GM12864 (cell line): ENCODE measurements around the gene EHD3.

Source experiments
- DNase-seq: peaks from one replicate; pipeline ENCODE4 v3.0.0-alpha.2; 2011; ENCODE audit warnings: low read depth
- H3K4me3 ChIP-seq: 2 replicates; pipeline ENCODE4 v1.5.1; 2011; ENCODE audit warnings: mild to moderate bottlenecking, low read depth, low read length, control low read depth
- TF ChIP-seq, protein P1 (sequence below): IDR thresholded peaks from 2 replicates; pipeline ENCODE4 v1.5.1; 2011; ENCODE audit warnings: low read depth, mild to moderate bottlenecking, moderate library complexity, low read length, control low read depth, inconsistent platforms; ENCODE audit errors: missing control alignments

The EHD3 gene

DNA sequence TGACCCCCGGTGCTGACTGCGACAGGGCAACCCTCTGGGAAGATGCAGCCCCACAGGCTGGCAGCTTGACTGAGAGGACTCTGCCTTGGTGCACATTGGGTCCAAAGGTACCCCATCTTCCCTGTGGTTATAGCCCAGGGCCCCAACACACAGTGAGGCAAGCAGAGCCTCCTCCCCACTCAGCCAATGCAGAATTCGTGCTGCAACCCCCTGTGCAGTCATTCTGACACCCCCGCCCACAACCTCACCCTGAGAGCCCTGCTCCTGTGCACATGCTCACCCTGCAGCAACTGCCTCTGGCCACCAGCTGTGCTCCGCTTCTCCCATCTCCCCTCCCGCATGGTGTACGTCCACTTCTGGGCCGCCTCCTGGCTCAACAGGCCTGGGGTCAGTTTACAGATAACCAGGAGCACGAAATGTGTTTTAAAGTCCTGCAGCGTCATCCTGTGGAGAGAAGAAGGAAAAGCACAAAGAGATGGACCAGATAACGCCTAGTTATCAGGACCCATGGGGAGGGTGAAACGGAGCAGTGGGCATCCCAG lies 41.0 kb upstream of the EHD3 start:
- TF ChIP-seq, protein P1, sequence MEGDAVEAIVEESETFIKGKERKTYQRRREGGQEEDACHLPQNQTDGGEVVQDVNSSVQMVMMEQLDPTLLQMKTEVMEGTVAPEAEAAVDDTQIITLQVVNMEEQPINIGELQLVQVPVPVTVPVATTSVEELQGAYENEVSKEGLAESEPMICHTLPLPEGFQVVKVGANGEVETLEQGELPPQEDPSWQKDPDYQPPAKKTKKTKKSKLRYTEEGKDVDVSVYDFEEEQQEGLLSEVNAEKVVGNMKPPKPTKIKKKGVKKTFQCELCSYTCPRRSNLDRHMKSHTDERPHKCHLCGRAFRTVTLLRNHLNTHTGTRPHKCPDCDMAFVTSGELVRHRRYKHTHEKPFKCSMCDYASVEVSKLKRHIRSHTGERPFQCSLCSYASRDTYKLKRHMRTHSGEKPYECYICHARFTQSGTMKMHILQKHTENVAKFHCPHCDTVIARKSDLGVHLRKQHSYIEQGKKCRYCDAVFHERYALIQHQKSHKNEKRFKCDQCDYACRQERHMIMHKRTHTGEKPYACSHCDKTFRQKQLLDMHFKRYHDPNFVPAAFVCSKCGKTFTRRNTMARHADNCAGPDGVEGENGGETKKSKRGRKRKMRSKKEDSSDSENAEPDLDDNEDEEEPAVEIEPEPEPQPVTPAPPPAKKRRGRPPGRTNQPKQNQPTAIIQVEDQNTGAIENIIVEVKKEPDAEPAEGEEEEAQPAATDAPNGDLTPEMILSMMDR: no peak
- H3K4me3 ChIP-seq: no peak overlapping the region
- no peak for DNase-seq

DNA sequence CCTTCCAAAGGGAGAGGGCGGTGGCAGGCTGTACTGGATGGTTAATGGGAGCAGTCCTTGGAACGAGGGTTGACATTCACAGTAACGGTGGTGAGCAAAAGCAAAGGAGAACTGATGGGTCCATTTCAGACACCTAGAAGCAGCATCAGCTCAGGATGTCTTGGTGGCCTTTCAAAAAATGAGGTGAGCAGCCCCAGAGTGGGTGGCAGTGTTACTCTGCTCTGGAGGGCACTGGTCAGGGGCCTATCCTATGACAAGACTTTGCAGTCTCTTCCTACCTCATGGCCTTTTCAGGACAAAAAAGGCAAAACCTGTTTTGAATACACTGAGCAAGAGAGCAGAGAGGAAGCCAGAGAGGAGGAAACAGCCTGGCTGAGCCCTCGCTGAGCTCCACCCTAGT lies 40.1 kb upstream of the EHD3 start:
- H3K4me3 ChIP-seq: no peak overlapping the region
- TF ChIP-seq, protein P1: no peak
- DNase-seq: no peak

DNA sequence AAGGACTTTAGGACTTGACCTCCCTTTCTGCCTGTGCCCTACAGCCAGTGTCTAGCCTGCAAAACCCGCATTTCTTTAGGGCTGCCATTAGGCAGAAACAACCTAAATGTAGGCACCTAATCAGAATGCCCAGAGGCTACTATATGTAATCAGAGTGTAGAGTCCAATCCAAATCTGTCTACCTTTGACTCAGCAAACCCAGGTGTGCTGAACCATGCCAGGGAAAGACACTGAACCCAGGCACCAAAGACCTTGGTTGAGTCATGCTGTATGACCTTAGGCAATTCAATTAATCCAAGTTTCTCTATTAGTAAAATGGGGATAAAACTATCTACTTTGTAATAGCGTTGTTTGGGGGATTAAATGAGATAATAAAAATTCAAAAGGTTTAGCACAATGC lies 37.3 kb upstream of the EHD3 start:
- TF ChIP-seq, protein P1: no peak
- H3K4me3 ChIP-seq: no peak overlapping the region
- no peak for DNase-seq

GRCh38 chr2:31197166-31197565 lies 36.8 kb upstream of the EHD3 start:
- TF ChIP-seq, protein P1: no peak
- DNase-seq: no peak

GRCh38 chr2:31197669-31198068 lies 36.3 kb upstream of the EHD3 start:
- H3K4me3 ChIP-seq: no peak overlapping the region
- DNase-seq: no peak
- TF ChIP-seq, protein P1: no peak

More at GRCh38 chr2:31197166-31197565, 36.8 kb upstream of the EHD3 start:
- no peak overlapping the region for H3K4me3 ChIP-seq

- TF ChIP-seq, protein P1: no peak
- DNase-seq: no peak
- H3K4me3 ChIP-seq: no peak overlapping the region
Observed at GRCh38 chr2:31199206-31199605, 34.7 kb upstream of the EHD3 start.

DNA sequence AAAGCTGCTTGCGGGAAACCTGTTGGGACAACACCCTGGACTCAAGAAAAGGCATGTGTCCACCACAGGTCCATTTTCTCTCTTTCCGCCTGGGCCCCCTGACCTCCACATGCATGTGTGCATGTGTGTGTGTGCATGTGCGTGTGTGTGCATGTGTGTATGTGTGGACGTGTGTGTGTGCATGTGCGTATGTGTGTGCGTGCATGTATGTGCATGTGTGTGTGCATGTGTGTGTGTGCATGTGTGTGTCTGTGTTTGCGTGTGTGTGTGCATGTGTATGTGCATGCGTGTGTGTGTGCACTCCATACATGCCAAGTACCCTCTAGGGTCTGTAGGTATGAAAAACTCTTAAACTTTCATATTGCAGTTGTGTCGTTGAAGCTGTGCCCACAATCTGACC lies 33.0 kb upstream of the EHD3 start:
- no peak for DNase-seq
- TF ChIP-seq, protein P1: no peak
- H3K4me3 ChIP-seq: no peak overlapping the region
